ENCODE data around the gene PEX6. TPM values are rescaled to one million over a fixed set of nuclear protein-coding genes. Genes with fewer than 3 reads are reported as not detected.

PEX6 gene
- polyA plus RNA-seq, 1 experiment = 6.8 TPM

- ChIA-PET POLR2A (interaction anchor here (0.6 kb wide), 1 partner anchor 597 kb away, joined by 8 read pairs; no protein-coding TSS in a partner anchor), CTCF (interaction anchor here (1.5 kb wide), 1 partner anchor 87 kb away, joined by 4 read pairs; no protein-coding TSS in a partner anchor)
- Histone ChIP-seq H3K4me3 (ENCODE audit: low read depth, low read length) (no peak overlapping the region), H3K9me3 (ENCODE audit: control insufficient read depth, insufficient read depth, low read length) (no peaks in the 10 kb centered on the region), H3K27ac (ENCODE audit: low read depth, low read length) (no peak overlapping the region), H3K27me3 (ENCODE audit: control insufficient read depth, insufficient read depth, low read length) (no peaks in the 10 kb centered on the region)
- no peak for TF ChIP-seq CTCF (IDR thresholded peaks at IDR 0.05; ENCODE audit: low read depth, low read length)
- DNase-seq (ENCODE audit: low read depth, low spot score) = no peak
Observed at GRCh38 chr6:42988486-42989020, 9.6 kb upstream of the PEX6 start.

- Histone ChIP-seq H3K4me3 (ENCODE audit: low read depth, low read length) (no peak overlapping the region), H3K9me3 (ENCODE audit: control insufficient read depth, insufficient read depth, low read length) (no peaks in the 10 kb centered on the region), H3K27me3 (ENCODE audit: control insufficient read depth, insufficient read depth, low read length) (no peaks in the 10 kb centered on the region), H3K27ac (ENCODE audit: low read depth, low read length) (no peak overlapping the region)
- DNase-seq (ENCODE audit: low read depth, low spot score) = no peak
- TF ChIP-seq CTCF (IDR thresholded peaks at IDR 0.05; ENCODE audit: low read depth, low read length) = no peak
- ChIA-PET CTCF (interaction anchor here (0.8 to 1.5 kb wide), 2 partner anchors 19 to 87 kb away, joined by 3 to 4 read pairs; no protein-coding TSS in a partner anchor), POLR2A (interaction anchor here (0.6 kb wide), 1 partner anchor 598 kb away, joined by 8 read pairs; no protein-coding TSS in a partner anchor)
Observed at GRCh38 chr6:42987533-42988451, 8.8 kb upstream of the PEX6 start.

- no peaks in the 10 kb centered on the region for H3K9me3 ChIP-seq (ENCODE audit: control insufficient read depth, insufficient read depth, low read length)
- ChIA-PET POLR2A (interaction anchor here (0.6 to 1.8 kb wide), 7 partner anchors 10 to 239 kb away, joined by 3 to 18 read pairs (median 8); partner anchors contain the start of genes CNPY3, CUL9, KLHDC3 and MEA1), CTCF (interaction anchor here (0.9 kb wide), 1 partner anchor 159 kb away, joined by 3 read pairs; no protein-coding TSS in a partner anchor)
- peak overlapping the region; percentile 76 for H3K4me3 ChIP-seq (ENCODE audit: low read depth, low read length)
- no peaks in the 10 kb centered on the region for H3K27me3 ChIP-seq (ENCODE audit: control insufficient read depth, insufficient read depth, low read length)
- peak overlapping the region; percentile 52 for H3K27ac ChIP-seq (ENCODE audit: low read depth, low read length)
- no peak for DNase-seq (ENCODE audit: low read depth, low spot score)
- no peak for TF ChIP-seq CTCF (IDR thresholded peaks at IDR 0.05; ENCODE audit: low read depth, low read length)
Observed at GRCh38 chr6:42984924-42985475, 6.0 kb upstream of the PEX6 start.

GRCh38 chr6:42984001-42984923 lies 5.3 kb upstream of the PEX6 start, which contains the start of gene PPP2R5D:
TSS of gene PPP2R5D (plus strand) at chr6:42984570. CDS start at chr6:42984678, 108 bp downstream.
- ChIA-PET POLR2A (interaction anchor here (0.6 to 1.8 kb wide), 17 partner anchors 10 to 238 kb away, joined by 3 to 18 read pairs (median 4); partner anchors contain the start of genes CNPY3, CUL7, CUL9 and KLC4), CTCF (interaction anchor here (0.9 kb wide), 1 partner anchor 160 kb away, joined by 3 read pairs; no protein-coding TSS in a partner anchor)
- peak within 1 kb of the TSS; percentile 89 for H3K27ac ChIP-seq (ENCODE audit: low read depth, low read length)
- peak; percentile 96 for DNase-seq (ENCODE audit: low read depth, low spot score)
- peak within 1 kb of the TSS; percentile 76 for H3K4me3 ChIP-seq (ENCODE audit: low read depth, low read length)
- H3K9me3 ChIP-seq (ENCODE audit: control insufficient read depth, insufficient read depth, low read length) = no peaks in the 10 kb centered on the region
- TF ChIP-seq CTCF (IDR thresholded peaks at IDR 0.05; ENCODE audit: low read depth, low read length) = no peak
- H3K27me3 ChIP-seq (ENCODE audit: control insufficient read depth, insufficient read depth, low read length) = no peaks in the 10 kb centered on the region
